ENCODE measurements around the gene STK10.
"Not testable (repeated sequence)": the region's sequence is repeated elsewhere in the genome, so short reads cannot be mapped to it uniquely, and the experiment has no call there.

STK10 gene

DNA sequence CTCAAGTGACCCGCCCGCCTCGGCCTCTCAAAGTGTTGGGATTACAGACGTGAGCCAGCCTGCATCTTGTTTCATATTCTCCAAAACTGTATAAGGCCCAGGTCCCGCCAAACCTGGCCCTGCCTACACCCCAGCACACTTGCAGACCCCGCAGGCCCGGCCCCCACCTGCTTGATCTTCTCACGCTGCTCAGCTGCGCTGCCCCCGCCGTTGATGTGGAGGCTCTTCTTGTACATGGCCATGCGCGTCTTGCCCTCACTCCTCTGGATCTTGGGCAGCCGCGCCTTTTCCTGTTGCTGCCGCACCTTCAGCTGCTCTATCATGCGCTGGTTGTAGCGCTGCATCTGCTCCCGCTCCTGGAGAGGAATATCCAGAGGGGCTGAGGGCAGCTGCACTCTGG lies 132.6 kb downstream of the STK10 start:
- no peak for DNase-seq (ENCODE audit: low read depth in 3 of 3)

DNA sequence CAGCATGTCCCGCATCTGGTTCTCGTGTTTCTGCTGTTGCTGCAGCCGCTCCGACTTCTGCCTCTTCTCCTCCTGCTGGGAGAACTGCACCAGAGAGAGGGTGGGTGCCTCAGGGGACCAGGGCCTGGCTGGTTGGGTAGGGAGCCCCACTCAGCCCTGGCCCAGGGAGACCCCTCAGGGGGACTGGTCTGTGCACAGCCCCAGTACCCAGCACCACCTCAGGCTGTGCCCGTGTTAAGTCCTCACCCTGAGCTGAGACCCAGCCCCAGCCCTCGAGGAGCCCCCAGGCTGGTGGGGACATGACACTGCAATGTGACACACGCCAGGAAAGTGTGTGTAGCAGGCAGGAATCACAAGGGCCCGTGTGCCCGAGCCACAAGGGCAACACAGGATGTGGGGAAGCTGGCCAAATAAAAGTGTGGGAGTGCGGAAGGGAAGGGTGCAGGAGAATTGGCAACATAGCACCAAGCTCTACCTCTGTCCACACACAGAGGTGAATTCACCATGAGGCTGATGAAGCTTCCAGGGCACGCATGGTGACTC lies 133.3 kb downstream of the STK10 start:
- DNase-seq (ENCODE audit: low read depth in 3 of 3) = no peak

DNA sequence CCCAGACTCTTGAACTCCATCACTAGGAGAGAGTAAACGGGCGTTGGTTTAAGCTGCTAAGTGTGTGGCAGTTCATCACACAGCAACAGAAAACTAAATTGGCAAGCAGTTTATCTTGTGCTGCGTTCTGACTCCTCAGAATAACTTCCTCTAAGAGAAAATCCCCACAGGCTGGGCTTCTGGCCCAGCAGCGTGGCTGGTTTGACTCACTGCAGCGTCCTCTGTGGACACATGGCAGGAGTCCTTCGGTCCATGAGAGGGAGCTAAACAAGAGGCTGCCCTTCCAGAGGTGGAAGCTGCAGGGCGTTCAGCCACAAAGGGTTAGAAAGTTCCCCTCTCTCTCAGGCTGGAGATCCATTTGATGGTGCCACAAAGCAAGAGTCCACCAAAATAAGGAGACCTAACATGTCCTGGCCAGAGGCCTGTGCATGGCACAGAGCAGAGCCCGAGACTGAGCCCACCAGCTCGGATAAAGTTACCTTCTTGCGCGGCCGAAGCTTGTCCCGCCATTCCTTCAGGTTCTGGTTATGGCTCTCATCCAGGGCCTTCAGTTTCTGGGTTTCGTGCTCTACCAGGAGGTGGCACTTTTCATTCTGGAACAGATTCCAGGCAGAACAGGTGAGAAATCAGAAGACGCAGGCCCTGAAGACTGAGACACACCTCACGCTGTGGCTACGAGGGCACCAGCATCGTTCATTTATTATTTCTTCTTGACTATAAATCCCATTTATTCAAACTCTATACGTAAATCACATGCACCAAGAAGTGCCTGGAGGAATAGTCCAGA lies 135.4 kb downstream of the STK10 start:
- DNase-seq (ENCODE audit: low read depth in 3 of 3) = no peak

DNA sequence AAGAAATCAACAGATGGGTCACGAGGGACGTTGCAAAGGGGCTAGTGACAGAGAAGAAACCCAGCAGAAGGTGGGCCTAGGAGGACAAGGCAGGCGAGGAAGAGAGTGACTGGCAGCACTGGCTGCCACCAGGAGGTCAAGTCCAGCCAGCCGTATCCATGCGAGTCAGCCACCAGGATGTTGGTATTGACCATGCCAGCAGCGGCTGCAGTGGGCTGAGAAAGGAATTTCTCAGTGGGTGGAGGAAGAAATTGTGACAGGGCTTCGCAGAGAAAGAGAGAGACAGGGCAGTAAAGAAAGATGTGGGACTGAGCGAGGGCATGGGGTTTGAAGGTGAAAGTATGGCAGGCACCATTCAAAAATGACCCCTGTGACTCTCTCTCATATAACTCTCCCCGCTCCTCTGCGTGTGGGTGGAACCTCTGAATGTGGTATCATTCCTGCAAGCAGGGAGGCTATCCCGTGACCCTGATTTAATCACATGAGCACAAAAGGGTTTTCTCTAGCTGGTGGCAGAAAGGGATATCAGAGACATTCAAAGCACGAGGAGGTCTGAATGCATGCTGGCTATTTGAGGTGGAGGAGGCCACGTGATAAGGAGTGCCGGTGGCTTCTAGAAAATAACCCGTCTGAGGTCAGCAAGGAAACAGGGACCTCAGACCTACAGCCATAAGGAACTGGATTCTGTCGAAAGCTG lies 136.2 kb downstream of the STK10 start:
- no peak for DNase-seq (ENCODE audit: low read depth in 3 of 3)

DNA sequence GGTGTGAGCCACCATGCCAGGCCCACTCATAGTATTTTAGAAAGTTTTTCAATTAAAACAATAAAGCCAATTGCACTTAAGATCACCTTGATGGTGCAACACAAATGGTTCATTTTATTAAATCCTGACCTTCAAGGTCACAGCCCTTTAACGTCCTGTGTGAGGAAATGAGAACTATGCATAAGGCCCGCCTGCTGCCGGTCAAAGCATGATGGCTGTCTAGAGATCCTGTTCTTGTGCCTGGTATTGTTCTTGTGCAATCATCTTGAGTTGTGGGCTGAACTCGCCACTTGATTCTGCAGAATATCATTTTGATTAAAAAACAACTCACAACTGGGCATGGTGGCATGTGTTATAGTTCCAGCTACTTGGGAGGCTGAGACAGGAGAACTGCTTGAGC lies 137.9 kb downstream of the STK10 start:
- DNase-seq (ENCODE audit: low read depth in 3 of 3) = no peak

DNA sequence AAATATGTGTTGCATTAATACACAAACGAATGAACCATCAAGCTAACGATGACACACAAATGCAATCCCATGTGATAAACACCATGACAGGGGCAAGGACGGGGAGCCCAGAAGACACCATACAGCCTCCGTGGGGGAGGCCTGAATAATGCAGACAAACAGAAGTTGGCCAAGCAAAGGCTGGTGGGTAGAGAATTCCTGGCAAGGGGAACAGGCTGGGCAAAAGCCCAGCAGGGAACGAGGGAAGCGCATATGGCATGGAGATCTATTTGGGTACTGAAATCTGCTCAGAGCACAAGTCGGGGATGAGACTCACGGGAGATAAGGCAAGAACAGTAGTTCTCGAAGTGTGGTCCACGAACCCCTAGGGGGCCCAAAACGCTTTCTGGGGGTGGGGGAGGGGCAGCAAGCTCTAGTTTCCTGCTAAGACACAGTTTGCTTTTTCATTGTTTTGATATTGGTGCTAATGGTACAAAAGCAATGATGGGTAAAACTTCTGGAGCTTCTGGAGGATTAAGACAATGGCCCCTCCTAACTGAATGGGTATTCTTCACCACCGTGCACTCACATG lies 138.7 kb downstream of the STK10 start:
- no peak for DNase-seq (ENCODE audit: low read depth in 3 of 3)

DNA sequence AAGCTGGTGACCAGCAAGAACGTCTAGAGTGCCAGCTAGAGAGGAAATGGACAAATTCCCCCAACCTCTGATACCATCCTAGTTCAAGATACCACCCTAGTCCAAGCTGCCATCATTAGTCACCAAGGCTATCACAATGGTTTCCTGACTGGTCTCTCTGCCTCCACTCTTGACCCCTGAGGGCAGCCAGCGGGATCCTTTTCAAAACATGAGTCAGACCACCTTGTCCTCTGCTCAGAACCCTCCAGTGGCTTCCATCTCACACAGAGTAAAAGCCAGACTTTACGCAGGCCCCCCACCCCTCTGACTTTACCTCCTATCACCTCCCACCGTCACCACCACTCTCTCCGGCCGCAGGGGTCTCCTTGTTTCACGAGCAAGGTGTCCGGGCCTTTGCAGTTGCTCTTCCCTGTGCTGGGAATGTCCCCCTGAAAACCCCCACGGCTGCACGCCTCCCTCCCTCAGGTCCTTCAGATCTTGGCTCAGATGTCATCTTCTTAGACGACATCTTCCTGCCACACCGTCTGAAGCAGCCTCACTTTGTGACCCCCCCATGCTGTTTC lies 139.4 kb downstream of the STK10 start:
- DNase-seq (ENCODE audit: low read depth in 3 of 3) = no peak

DNA sequence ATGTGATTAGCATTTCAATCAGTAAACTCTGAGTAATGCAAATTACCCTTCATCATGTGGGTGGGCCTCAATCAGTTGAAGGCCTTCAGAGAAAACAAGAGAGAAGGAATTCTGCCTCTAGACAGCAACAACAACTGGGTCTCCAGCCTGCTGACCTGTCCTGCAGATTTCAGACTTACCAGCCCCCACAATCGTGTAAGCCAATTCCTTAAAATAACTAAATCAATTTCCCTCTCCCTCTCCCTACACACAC lies 139.9 kb downstream of the STK10 start:
- DNase-seq (ENCODE audit: low read depth in 3 of 3) = no peak

DNA sequence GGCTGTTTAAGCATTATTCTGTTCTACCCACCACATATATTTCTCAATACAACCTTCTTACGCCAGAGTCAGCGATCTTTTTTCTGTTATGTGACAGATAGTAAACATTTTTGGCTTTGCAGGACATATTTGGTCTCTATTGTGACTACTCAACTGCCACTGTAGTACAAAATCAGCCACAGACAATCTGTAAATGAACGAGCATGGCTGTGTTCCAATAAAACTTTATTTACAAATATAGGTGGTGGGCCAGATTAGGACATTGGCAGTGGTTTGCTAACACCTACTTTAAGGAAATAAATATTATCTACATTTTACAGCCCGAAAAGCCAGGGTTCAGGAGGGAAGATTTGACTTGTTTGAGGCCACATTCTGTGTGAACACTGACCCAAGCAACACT lies 141.4 kb downstream of the STK10 start:
- DNase-seq (ENCODE audit: low read depth in 3 of 3) = no peak

DNA sequence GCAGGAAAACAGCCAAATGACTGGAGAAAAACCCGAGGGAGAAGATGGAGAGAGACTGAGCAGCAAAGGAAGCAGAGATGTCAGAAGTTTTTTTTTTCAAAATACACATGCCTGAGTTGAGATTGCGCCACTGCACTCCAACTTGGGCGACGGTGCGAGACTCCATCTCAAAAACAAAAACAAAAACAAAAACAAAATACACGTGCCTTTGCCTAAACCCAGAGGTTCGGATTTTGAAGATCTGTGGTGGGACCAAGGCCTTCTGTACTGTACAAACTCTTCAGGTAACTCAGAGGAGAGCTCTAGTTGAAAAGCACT lies 142.8 kb downstream of the STK10 start:
- DNase-seq (ENCODE audit: low read depth in 3 of 3) = no peak

DNA sequence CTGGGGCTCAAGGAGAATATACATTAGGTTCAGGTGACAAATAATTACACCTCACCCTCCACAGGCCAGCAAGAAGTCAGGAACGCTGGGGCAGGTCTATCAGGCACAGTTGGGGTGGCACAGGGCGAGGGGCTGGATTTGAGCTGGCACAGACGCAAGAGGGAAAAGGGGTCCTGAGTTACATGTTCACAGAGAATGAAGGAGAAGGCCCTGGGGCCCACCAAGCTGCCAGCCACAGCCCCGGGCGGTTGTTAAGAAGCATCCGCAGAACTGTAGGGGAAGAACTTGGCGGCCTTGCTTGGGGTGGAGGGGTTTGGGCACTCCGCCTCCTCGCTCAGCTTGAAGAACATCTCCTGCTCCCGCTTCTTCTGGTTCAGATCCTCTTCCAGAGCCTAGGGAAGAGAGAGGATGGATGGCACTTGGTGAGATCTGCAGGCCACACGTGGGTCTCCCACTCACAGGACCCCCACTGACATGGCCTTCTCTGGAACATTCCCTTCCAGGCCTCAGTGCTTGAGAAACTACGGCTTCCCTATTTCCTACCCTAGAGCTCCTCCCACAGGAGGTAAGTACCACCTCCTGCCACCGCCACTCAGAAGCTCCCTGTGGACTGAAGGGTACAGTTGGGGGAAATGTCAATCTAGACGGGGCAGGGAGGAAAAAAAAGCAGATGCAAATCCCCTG lies 143.3 kb downstream of the STK10 start:
- DNase-seq (ENCODE audit: low read depth in 3 of 3) = no peak

DNA sequence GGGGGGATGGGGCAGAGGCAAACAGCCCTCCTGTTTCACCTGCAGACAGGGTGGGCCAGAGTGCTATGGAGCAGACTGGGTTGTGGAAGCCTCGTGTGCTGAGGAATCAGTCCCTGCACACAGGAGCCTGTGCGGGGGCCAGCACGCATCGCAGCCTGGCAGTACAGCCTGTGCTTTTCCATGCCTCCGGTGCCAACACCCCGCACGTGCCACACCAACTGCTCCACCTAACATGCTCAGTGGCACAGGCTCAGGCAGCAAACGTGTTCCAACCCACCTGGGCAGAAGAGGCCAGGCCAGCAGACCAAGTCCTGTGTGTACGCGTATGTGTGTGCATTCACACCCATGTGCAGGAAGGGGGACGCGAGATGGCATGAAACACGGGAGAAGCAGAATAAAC lies 144.2 kb downstream of the STK10 start:
- no peak for DNase-seq (ENCODE audit: low read depth in 3 of 3)

DNA sequence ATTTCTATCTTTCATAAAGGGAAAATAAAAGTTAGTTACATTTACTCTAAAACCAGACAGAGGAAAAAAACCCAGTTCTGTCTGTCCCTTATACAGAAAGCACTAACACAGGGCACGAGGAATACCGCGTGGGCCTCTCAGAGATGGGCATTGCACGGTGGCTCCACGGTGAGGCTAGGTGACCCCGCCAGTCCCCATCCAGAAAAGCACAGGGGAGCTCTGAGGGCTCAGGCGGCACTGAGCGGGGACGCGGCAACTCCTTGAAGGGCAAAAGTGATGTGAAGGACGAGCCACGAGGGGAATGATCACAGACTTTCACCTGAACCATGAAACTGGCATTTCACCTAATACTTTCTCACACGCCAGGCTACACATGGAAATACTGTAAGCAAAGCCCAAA lies 145.8 kb downstream of the STK10 start:
- no peak for DNase-seq (ENCODE audit: low read depth in 3 of 3)

DNA sequence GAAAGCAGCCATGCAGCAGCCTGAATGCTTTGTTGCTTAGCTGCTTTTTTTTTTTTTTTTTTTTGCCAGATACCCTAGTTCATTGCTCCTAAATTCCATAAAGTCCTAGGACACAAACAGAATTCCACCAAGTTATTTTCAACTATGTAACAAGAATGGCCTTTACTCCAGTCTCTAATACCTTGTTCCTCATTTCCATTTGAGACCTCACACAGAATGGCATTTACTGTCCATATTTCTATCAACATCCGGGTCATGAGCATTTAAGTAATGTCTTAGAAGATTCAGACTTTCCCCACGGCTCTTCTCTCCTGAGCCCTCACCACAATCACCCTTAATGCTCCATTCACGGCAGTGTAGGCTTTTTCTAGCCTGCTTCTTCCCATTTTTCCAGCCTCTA lies 149.9 kb downstream of the STK10 start:
- no peak for DNase-seq (ENCODE audit: low read depth in 3 of 3)

DNA sequence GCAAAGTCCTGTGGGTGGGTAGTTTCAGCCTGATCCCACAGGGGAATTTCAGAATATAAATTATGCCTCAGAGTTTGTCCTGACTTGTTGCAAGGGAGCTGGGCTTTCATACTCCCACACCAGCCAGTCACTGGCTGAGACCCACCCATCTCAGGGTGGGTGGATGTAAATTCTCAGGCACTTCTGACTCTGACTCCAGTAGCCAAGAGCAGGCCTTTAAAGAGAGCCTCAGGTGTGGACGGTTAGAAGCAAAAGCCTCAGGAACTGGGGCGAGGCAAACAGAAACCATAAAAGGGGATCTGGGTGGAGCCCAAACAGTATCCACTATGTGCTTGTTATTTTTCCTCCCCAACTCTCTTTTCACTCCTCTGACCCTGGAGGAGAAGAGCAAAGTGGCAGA lies 153.0 kb downstream of the STK10 start:
- DNase-seq (ENCODE audit: low read depth in 3 of 3) = no peak

DNA sequence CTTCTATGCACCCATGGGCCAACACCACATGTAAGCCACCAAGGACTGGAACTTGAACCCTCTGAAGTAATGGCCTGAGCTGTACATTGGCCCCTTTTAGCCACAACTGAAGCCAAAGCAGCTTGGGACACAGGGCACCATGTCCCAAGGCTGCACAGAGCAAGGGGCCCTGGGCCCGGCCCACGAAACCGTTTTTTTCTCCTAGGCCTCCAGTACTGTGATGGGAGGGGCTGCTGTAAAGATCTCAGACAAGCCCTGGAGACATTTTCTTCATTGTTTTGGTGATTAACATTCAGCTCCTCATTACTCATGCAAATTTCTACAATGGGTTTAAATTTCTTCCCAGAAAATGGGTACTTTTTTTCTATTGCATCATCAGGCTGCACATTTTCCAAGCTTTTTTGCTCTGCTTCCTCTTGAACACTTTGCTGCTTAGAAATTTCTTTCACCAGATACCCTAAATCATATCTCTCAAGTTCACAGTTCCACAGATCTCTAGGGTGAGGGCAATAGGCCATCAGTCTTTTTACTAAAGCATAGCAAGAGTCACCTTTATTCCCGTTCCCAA lies 156.0 kb downstream of the STK10 start:
- DNase-seq (ENCODE audit: low read depth in 3 of 3) = no peak

DNA sequence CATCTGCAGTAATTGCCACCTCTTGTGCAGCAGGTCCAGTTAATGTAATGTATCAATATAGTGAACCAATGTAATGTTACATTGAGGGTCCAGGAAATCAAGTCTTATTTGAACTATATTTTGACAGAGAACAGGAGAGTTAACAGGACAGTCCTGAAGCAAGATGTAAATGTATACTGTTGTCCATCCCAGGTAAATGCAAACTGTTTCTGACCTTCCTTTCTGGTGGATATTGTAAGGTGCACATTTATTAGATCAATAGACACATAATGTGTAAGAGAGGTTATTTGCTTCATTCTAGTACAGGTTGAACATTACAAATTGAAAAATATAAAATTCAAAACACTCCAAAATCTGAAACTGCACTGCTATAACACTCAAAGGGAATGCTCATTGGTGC lies 158.1 kb downstream of the STK10 start:
- no peak for DNase-seq (ENCODE audit: low read depth in 3 of 3)

DNA sequence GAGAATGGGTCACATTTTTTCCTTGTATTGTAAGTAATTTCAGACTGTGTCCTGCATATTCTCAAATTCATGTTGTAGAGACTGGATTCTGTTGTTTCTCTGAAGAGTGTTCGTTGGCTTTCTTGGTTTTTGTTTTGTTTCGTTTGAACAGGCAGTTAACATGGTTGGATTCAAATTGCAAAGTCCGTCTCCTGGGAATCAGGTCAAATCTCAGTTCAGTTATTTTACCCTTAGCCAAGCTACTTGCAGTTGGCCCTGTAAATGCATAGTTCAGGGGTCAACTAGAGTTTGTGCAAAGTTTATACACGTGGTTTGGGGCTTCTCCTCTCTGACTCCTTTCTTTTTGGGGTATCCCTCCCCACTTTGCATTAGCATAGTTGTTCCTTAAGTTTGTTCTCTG lies 159.9 kb downstream of the STK10 start:
- DNase-seq (ENCODE audit: low read depth in 3 of 3) = no peak

DNA sequence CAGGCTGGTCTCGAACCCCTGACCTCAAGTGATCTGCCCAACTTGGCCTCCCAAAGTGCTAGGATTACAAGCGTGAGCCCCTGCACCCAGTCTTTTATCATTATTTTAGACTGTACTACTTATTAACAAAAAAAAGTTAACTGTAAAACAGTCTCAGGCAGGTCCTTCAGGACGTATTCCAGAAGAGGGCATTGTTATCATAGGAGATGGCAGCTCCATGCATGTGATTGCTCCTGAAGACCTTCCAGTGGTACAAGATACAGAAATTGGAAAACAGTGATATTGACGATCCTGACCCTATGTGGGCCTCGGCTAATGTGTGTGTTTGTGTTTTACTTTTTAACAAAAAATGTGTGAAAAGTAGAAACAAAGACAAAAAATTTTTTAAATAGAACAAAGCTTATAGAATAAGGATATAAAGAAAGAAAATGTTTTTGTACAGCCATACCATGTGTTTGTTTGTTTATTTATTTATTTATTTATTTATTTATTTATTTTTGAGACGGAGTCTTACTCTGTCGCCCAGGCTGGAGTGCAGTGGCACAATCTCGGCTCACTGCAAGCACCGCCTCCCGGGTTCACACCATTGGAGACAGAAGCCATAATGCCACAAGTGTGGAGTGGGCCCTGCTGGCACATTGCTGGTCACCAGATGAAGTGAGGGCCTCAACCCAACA lies 167.8 kb downstream of the STK10 start:
- DNase-seq (ENCODE audit: low read depth in 3 of 3) = not testable (repeated sequence)

DNA sequence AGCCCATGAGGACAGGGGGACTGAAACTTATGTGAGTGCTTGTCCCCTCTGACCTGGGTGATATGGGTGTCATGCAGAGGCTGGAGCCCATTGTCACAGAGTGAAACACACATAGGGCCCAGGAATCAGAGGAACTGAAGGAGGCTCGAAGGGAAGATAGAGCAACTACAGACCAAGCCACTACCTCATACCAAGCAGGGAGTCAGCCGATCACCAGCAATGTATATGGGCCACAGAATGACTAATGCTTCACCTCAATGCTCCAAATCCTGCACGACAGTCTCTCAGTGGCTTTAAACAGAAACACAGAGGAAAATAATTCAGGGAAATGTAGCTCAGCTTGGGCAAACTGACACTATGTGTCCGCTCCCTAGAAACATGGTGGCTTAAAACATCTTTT lies 172.7 kb downstream of the STK10 start:
- no peak for DNase-seq (ENCODE audit: low read depth in 3 of 3)

DNA sequence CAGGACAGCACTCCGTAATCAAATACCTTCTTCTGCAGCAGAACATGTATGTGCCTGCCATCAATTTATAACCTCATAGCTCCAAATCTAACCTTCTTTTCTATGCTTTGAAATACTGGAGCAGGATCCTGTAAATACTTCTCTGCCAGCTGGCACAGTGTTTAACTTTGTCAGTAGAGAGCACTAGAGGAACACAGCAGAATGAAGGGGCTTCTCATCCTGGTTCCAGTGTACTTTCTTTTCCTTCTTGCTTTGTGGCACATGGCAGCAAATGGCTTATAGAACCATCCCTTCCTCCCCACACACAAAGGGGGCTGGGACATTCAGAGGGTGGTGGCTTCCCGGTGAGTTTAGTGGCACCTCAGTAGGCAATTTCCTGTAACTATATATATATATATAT lies 177.7 kb downstream of the STK10 start:
- no peak for DNase-seq (ENCODE audit: low read depth in 3 of 3)
